ENCODE data around the gene DCUN1D3. TPM values are rescaled to one million over a fixed set of nuclear protein-coding genes. Genes with fewer than 3 reads are reported as not detected.
"Not testable (repeated sequence)": the region's sequence is repeated elsewhere in the genome, so short reads cannot be mapped to it uniquely, and the experiment has no call there.

Gene DCUN1D3
- total RNA-seq, 1 experiment from 2014 or later = 17.0 TPM

DNA sequence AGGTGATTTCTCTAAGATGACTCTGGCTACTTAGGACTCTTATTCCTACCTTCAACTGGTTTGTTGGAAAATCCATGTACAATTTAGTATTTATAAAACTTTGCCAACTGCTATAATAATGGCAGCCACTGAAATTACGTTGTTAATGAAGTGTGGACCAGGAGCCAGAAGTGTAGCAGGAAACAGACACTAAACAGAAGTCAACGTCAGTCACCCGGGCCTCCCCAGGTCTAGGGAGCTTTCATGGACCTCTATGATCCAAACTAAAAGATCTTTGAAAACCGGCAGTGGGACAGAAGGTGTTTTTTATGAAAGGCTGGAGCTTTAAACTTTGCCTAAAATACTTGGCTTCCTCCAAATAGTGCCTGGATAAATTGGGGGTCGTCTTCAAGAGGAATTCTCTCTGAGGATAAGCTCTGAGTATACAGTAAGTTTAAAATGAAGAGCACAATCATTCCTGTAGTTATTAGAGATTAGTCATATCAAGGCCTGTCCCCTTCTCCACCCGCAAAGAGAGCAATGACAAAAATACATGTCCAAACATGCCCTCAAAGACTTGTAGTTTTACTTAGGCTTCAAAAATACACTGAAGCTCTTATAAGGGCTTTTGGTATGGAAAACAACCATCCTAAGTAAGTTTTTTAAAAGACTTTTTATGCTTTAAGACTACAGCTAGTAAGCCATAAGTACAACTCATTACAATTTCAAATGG, 34.6 kb downstream of the DCUN1D3 start:
- Mint-ChIP-seq H3K27ac (ENCODE audit: unreplicated experiment) (peak overlapping the region; percentile 50), H3K27me3 (ENCODE audit: unreplicated experiment) (no peaks in the 10 kb centered on the region), H3K4me1 (ENCODE audit: low read depth, unreplicated experiment) (peaks cover 50% of the 10 kb centered on the region), H3K9me3 (ENCODE audit: low read depth, unreplicated experiment) (no peaks in the 10 kb centered on the region), H3K36me3 (ENCODE audit: insufficient read depth, unreplicated experiment) (peaks cover 14% of the 10 kb centered on the region), H3K4me3 (ENCODE audit: low read depth, unreplicated experiment) (no peak overlapping the region)
- DNase-seq = no peak
- intact Hi-C loops (cut with micrococcal nuclease; ENCODE audit: unreplicated experiment) = no loop called here
- TF ChIP-seq, protein P1, sequence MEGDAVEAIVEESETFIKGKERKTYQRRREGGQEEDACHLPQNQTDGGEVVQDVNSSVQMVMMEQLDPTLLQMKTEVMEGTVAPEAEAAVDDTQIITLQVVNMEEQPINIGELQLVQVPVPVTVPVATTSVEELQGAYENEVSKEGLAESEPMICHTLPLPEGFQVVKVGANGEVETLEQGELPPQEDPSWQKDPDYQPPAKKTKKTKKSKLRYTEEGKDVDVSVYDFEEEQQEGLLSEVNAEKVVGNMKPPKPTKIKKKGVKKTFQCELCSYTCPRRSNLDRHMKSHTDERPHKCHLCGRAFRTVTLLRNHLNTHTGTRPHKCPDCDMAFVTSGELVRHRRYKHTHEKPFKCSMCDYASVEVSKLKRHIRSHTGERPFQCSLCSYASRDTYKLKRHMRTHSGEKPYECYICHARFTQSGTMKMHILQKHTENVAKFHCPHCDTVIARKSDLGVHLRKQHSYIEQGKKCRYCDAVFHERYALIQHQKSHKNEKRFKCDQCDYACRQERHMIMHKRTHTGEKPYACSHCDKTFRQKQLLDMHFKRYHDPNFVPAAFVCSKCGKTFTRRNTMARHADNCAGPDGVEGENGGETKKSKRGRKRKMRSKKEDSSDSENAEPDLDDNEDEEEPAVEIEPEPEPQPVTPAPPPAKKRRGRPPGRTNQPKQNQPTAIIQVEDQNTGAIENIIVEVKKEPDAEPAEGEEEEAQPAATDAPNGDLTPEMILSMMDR (IDR thresholded peaks at IDR 0.05; ENCODE audit: unreplicated experiment) = no peak
- CTCF ChIA-PET = interaction anchor here (1.1 to 1.8 kb wide), 4 partner anchors 9 to 16 kb away, joined by 3 to 10 read pairs (median 7); no protein-coding TSS in a partner anchor
- BruUV-seq (replicated peaks) = no TSS peak

DNA sequence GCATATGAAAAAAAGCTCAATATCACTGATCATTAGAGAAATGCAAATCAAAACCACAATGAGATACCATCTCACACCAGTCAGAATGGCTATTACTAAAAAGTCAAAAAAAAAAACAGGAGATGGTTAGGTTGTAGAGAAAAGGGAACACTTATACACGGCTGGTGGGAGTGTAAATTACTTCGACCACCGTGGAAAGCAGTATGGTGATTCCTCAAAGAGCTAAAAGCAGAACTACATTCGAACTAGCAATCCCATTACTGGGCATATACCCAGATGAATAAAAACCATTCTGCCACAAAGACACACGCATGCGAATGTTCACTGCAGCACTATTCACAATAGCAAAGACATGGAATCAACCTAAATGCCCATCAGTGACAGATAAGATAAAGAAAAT, 35.8 kb downstream of the DCUN1D3 start:
- H3K4me3 Mint-ChIP-seq (ENCODE audit: low read depth, unreplicated experiment); H3K9me3 Mint-ChIP-seq (ENCODE audit: low read depth, unreplicated experiment); H3K27me3 Mint-ChIP-seq (ENCODE audit: unreplicated experiment); DNase-seq; H3K27ac Mint-ChIP-seq (ENCODE audit: unreplicated experiment); intact Hi-C loops (cut with micrococcal nuclease; ENCODE audit: unreplicated experiment); BruUV-seq (replicated peaks): not testable (repeated sequence)
- Mint-ChIP-seq H3K36me3 (ENCODE audit: insufficient read depth, unreplicated experiment) (peaks cover 22% of the 10 kb centered on the region), H3K4me1 (ENCODE audit: low read depth, unreplicated experiment) (peaks cover 40% of the 10 kb centered on the region)
- CTCF ChIA-PET = interaction anchor here (0.6 to 0.9 kb wide), 2 partner anchors 11 to 79 kb away, joined by 3 read pairs; no protein-coding TSS in a partner anchor

DNA sequence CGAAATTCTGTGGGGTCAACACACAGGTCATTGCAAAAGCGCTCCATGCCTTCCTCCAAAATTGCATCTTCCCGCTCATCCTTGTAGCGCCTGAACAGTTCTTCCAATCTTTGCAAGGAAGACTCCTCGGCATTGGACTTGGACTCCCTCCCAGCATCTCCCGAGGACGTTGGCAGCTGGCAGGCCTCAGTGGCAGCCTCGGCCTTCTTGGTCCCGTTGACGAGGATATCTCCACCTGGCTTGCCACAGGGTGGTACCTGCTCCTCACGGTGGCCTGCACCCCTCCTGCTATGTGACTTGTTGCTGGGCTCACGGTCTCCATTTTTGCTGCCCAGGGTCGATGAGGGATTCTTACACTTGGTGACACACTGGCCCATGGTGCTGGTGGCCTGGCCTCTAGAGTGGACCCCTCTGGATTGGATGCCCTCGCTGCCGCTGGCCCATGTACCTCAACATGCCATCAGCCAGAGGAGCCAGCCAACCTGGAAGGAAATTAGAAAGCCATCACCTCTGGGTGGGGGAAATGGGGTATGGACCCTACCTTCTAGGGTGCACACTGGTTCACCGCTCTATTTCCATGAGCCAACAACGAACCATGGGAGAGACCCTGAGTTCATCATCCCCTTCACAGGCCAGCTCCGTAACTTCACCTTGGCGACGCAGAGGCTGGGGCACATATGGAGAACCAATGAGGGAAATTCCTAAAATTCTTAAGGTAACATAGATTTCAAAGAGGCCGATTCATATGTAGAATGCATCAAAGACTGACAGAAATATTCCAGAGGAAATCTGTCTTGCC, 37.8 kb downstream of the DCUN1D3 start:
- H3K4me3 Mint-ChIP-seq (ENCODE audit: low read depth, unreplicated experiment) = no peak overlapping the region
- TF ChIP-seq, protein P1 (IDR thresholded peaks at IDR 0.05; ENCODE audit: unreplicated experiment) = no peak
- peaks cover 24% of the 10 kb centered on the region for H3K36me3 Mint-ChIP-seq (ENCODE audit: insufficient read depth, unreplicated experiment)
- DNase-seq = no peak
- no peaks in the 10 kb centered on the region for H3K9me3 Mint-ChIP-seq (ENCODE audit: low read depth, unreplicated experiment)
- H3K27me3 Mint-ChIP-seq (ENCODE audit: unreplicated experiment) = no peaks in the 10 kb centered on the region
- no peak overlapping the region for H3K27ac Mint-ChIP-seq (ENCODE audit: unreplicated experiment)
- no TSS peak for BruUV-seq (replicated peaks)
- intact Hi-C loops (cut with micrococcal nuclease; ENCODE audit: unreplicated experiment) = no loop called here
- CTCF ChIA-PET = no interaction called here
- H3K4me1 Mint-ChIP-seq (ENCODE audit: low read depth, unreplicated experiment) = peaks cover 21% of the 10 kb centered on the region

DNA sequence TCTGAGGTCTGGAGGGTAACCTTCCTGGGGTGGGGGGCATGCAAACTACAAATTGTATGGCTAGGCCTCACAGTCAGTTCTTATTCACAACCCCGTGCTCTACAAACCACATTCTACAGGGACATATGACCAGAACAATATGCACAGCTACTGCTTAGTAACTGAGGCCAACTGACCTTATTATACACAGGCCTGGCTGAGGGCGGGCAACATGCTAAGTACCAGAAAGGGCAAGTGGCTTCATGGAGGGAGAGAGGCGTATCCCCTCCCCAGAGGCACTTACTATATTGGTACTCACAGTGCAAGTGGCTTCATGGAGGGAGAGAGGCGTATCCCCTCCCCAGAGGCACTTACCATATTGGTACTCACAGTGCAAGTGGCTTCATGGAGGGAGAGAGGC, 39.2 kb downstream of the DCUN1D3 start:
- H3K9me3 Mint-ChIP-seq (ENCODE audit: low read depth, unreplicated experiment); H3K27ac Mint-ChIP-seq (ENCODE audit: unreplicated experiment); H3K27me3 Mint-ChIP-seq (ENCODE audit: unreplicated experiment); H3K4me1 Mint-ChIP-seq (ENCODE audit: low read depth, unreplicated experiment); intact Hi-C loops (cut with micrococcal nuclease; ENCODE audit: unreplicated experiment); H3K4me3 Mint-ChIP-seq (ENCODE audit: low read depth, unreplicated experiment); DNase-seq; CTCF ChIA-PET; BruUV-seq (replicated peaks): not testable (repeated sequence)
- peaks cover 20% of the 10 kb centered on the region for H3K36me3 Mint-ChIP-seq (ENCODE audit: insufficient read depth, unreplicated experiment)

DNA sequence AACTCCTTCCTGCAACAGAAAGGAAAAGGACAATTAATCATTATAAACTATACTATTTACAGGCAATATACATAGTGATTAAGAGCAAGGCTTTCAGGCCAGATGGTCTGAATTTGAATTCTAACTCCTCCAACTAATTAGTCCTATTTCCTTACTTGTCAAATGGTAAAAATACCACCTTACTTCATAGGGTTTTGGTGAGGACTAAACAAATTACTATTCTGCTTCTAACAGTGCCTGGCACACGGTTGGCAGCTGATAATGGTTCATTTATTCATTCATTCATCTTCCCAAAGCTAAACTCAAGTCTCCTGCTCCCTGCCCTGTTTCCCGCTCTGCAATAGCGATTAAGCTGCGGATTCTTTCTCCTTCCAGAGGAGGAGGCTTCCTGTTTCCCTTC, 39.8 kb downstream of the DCUN1D3 start:
- DNase-seq = no peak
- peaks cover 5% of the 10 kb centered on the region for H3K4me1 Mint-ChIP-seq (ENCODE audit: low read depth, unreplicated experiment)
- no peak overlapping the region for H3K27ac Mint-ChIP-seq (ENCODE audit: unreplicated experiment)
- H3K9me3 Mint-ChIP-seq (ENCODE audit: low read depth, unreplicated experiment) = no peaks in the 10 kb centered on the region
- H3K36me3 Mint-ChIP-seq (ENCODE audit: insufficient read depth, unreplicated experiment) = peaks cover 20% of the 10 kb centered on the region
- H3K27me3 Mint-ChIP-seq (ENCODE audit: unreplicated experiment) = no peaks in the 10 kb centered on the region
- CTCF ChIA-PET = no interaction called here
- no TSS peak for BruUV-seq (replicated peaks)
- intact Hi-C loops (cut with micrococcal nuclease; ENCODE audit: unreplicated experiment) = no loop called here
- H3K4me3 Mint-ChIP-seq (ENCODE audit: low read depth, unreplicated experiment) = no peak overlapping the region
- TF ChIP-seq, protein P1 (IDR thresholded peaks at IDR 0.05; ENCODE audit: unreplicated experiment) = no peak
